NCI-H1048 (cell line): ENCODE data around the gene RCBTB1.
"Not testable (repeated sequence)": the region's sequence is repeated elsewhere in the genome, so short reads cannot be mapped to it uniquely, and the experiment has no call there.

Experiments used
- DNase-seq: peaks from one replicate; lab custom pipeline; 2025; lab: John Stamatoyannopoulos, UW

RCBTB1 gene

DNA sequence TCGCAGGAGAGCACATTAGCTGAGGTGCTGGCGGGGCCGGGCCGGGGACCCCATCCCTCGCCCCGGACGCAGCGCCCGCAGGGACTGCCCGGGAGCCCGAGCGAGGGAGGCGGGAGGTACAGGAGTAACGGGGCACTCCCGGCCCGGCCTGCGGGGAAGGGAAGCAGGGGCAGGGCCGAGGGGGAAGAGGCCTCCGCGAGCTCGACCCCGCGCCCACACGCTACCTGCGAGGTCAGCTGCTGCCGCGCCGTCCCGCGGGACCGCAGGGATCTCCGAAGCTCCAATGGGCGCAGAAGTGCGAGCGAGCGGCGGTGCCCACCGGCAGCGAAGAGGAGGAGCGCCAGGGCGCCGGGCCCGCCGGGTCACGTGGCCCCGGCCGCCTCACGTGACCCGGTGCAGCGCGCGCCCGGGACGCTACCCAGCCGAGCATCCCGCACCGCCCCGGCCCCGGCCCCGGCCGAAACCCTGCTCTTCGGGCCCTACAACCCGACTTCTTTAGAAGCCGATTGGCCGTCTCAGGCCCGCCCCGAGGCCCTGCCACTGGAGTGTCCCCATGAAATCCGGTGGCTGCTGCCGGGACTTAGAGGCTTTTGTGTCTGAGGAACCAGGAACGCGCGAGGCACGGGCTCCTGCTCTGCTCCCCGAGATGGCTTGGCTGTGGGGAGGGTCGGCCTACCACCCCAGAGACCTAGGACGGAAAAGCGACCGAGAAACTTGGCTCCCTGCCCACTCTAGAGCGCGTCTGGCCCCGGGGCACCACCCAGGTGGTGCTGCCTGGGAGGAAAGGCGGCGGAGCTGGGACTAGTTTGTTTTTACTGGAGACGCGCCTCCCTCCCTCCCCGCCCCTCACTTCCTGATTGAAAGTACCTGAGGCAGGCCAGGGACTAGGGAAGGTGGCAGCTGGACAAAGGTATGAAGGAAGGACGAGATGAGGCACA, at the start of gene RCBTB1:
TSS of gene RCBTB1 (minus strand) at position 339 of the 938 bp plus-strand sequence. CDS start 18,279 bp downstream, outside the sequence.
- DNase-seq, result no peak

GRCh38 chr13:49633710-49634109, 48.4 kb upstream of the RCBTB1 start:
- no peak for DNase-seq

- DNase-seq, result no peak
Observed at GRCh38 chr13:49632156-49632555, 46.8 kb upstream of the RCBTB1 start.

DNA sequence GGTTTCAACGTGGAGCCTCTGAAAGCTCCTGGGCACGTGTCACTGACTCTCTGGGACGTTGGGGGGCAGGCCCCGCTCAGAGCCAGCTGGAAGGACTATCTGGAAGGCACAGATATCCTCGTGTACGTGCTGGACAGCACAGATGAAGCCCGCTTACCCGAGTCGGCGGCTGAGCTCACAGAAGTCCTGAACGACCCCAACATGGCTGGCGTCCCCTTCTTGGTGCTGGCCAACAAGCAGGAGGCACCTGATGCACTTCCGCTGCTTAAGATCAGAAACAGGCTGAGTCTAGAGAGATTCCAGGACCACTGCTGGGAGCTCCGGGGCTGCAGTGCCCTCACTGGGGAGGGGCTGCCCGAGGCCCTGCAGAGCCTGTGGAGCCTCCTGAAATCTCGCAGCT, 45.2 kb upstream of the RCBTB1 start:
- DNase-seq, result no peak

DNA sequence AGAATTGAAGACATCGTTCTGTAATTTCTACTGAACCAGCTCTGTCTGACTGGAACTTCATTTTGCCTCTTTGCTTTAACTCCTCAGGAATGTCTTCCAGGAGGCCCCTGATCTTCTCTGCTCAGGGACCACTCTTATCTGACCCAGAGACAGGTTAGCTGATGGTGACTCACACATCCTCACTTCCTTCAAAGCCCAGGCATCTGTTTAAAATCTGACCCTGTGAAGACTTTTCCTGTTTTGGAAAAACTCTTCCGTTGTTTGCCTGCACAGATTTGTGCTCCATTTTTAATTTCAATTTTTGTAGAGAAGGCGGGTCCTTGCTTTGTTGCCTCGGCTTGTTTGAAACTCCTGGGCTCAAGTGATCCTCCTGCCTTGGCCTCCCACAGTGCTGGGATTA, 44.6 kb upstream of the RCBTB1 start:
- DNase-seq, result no peak

DNA sequence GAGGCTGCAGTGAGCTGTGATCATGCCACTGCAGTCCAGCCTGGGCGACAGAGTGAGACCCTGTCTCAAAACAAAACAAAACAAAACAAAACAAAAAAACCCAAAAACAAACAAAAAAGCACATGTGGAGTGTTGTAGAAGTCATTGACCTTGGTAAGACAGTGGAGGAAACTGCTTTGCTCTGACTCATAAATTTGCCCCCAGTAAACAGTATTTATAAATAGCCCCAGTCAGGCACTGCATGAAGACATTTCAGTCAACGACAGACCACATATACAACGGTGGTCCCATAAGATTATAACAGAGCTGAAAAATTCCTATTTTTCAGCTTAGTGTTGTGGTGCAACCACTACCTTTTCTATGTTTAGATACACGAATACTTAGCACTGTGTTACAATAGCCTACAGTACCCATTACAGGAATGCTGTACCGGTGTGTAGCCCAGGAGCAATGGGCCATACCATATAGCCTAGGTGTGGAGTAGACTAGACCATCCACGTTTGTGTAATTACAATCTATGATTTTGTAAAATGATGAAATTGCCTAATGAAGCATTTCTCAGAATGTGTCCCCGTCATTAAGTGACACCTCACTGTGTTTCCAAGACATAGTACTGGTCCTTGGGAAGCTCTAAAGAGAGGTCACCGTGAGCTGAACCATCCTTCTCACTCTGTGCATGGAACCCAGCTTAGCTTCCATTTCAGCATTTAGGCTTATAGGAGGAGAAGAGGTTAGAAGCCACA, 44.0 kb upstream of the RCBTB1 start:
- DNase-seq, result no peak

DNA sequence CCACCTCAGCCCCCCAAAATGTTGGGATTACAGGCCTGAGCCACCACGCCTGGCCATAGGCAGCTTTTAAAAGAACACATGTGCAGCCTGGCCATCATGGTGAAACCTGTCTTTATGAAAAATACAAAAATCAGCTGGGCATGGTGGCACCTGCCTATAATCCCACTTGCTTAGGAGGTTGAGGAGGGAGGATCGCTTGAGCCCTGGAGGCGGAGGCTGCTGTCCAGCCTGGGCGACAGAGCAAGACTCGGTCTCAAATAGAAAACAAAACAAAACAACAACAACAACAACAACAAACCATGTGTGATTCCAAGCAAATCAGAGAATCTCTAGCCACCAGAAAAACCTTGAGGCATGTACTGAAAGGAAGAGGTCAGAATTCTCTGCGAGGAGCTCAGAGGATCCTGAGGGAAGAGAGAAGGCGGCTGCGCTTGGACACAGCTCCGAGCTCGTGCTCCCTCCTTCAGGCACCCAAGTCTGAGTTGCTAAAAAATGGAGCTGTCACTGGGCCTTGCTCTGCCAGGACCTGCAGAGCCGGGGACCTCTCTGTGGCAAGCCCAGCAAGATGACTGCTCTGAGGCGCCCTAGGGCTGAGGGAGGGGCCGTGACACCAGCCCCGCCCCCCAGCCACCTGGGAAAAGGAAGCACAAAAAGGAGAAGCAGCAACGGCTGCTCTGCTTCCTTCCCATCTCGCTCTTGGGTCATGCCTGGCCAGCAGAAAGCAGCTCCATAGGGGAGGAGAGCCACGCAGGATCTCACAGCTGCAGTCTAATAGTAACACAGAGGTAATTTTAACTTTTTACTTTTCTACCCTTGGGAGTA, 42.7 kb upstream of the RCBTB1 start, which contains the start of gene ARL11:
TSS of gene ARL11 (plus strand) at position 677 of the 822 bp plus-strand sequence. CDS start 1,941 bp downstream, outside the sequence.
- no peak for DNase-seq

GRCh38 chr13:49625392-49626079, 40.2 kb upstream of the RCBTB1 start:
- DNase-seq, result no peak

DNA sequence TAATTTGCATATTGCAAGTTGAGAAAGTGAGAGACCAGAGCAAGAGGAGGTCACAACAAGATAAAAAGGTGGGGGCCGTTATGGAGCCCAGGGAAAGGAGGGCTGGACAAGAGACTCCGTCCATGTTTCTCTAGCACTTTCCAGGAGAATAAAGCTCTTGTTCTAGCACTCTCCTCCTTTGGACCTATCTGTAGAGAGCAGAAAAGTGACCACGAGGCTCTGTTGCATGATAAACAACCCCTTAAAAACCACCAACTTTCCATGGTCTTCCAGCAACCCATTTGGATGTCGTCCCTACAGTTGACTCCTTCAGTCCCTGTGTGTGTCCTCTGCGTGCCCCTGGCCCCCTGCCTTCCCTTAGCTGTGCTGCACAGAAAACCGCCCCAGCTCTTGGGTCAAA, 38.9 kb upstream of the RCBTB1 start:
- no peak for DNase-seq

- no peak for DNase-seq
Observed at GRCh38 chr13:49622174-49622946, 37.0 kb upstream of the RCBTB1 start.

DNA sequence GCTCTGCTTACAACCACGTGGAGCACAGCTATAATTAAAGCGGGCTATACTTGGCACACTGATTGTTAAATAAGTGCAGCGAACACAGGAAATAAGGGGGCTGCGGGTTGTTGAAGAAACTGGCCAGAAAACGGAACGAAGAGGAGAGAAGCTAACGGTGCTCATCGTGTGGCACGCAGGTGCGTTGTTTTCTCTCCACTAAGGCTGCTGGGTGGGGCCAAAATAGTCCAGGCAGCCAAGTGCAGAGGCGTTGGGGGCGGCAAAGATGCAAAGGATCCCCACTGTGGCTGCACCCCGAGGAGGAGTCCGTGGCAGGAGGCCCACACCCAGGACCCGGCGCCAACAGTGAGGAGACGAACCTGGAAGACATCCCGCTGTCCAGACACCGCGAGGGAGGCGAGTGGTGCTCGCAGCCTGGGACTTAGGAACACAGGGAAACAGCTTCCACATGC, 34.8 kb upstream of the RCBTB1 start:
- no peak for DNase-seq

DNA sequence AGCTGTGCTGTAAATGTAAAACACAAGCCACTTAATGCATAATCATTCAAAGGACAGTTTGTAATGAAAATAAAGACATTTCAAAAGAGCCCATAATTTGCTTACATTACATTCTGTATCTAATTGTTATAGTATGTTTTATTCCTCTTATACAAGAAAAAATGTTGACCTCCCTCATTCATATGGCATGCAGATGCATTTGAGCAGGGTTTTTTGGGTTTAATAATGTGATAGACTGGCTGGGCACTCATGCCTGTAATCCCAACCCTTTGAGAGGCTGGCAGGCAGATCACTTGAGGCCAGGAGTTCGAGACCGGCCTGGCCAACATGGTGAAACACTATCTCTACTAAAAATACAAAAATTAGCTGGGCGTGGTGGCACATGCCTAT, 31.3 kb upstream of the RCBTB1 start:
- DNase-seq, result no peak

DNA sequence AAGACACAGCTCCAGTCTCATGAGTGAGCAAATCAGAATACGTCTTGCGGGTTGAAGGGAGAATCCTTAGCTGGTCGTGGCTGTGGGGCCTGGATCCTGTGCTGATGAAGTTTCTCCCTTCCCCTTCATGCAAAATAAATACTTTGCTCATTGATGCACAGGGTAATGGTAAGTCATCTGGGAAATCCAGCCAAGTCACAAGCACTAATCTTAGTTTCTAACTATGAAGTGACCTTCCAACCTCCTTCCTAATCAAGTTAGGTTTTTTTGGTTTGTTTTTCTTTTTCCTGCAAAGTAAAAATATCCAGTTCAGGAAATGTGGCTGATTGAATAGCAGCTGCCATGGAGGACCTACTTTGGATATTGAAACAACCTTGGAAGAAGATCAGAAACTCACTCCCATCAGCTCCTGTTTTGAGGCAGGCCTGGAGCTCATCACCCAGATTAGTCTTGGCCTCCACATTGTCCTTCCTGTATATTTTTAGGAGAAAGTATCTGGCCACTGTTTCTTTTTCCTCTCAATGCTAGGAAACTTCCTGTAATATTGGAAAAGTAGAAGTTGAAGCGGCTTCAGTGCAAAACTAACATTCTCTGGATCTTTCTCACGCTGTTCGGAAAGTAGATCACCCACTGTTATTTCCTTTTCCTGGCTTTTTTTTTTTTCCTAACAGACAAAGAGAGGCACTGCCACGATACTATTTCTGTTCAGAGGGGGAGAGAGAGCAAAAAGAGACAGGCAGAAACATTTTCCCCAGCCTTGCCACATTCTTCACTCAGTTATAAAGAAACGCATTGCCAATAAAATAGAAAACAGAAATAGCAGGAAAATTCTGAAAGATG, 30.7 kb upstream of the RCBTB1 start:
- no peak for DNase-seq

- DNase-seq, result not testable (repeated sequence)
Observed at GRCh38 chr13:49612042-49612441, 26.7 kb upstream of the RCBTB1 start.

- DNase-seq, result no peak
Observed at GRCh38 chr13:49610176-49610575, 24.8 kb upstream of the RCBTB1 start.

GRCh38 chr13:49608651-49609331, 23.4 kb upstream of the RCBTB1 start:
- no peak for DNase-seq

DNA sequence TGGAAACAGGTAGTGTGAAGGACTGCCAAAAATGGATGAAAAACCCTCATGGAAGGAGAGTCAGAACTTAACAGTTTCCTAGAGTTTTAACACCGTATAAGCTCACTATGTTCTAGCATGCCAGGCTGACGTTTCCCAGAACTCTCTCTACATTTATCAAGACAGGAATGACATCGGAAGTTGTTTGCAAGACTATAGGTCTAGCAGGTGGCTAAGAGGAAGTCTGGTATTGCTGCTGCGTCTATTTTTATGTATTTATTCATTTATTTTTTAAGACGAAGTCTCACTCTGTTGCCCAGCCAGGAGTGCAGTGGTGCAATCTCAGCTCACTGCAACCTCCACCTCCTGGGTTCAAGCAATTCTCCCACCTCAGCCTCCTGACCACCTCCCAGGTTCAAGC, 22.4 kb upstream of the RCBTB1 start:
- DNase-seq, result no peak

- peak; percentile 45 for DNase-seq
Observed at GRCh38 chr13:49606747-49607648, 21.6 kb upstream of the RCBTB1 start.
